ENCODE measurements around the gene IL6. TPM values are rescaled to one million over a fixed set of nuclear protein-coding genes. Genes with fewer than 3 reads are reported as not detected.
A peak's percentile ranks its signal among the peaks of the same experiment; 100 is the strongest.

The IL6 gene
- total and polyA plus RNA-seq, 9 of the 15 experiments (the other 6 are each of a cell fraction or from before 2014, with no cell fraction given): 0.76 to 2.9 (median 1.5) TPM

GRCh38 chr7:22681312-22681711 lies 45.7 kb upstream of the IL6 start:
- Histone ChIP-seq H3K4me3 (no peak overlapping the region), H3K4me1 (replicated peaks in 1 of 2; ENCODE audit: control insufficient read depth in 2 of 2, insufficient read depth in 2 of 2, low read length in 2 of 2) (peaks cover 12 to 71% of the 10 kb centered on the region in 2 experiments), H3K27ac (ENCODE audit: extremely low read depth, low read depth, low read length) (peak overlapping the region; percentile 85), H3K36me3 (ENCODE audit: control insufficient read depth, insufficient read depth, low read length) (peaks cover 9% of the 10 kb centered on the region; the same call in 2 of the 3 replicates), H3K9me3 (replicated peaks; ENCODE audit: control insufficient read depth, insufficient read depth, low read depth, low read length) (no peaks in the 10 kb centered on the region), H2AFZ (ENCODE audit: low read depth, low read length) (peak overlapping the region; percentile 40; the same call in 1 of the 2 replicates), H3K9me1 (ENCODE audit: control insufficient read depth, insufficient read depth, low read length) (no peaks in the 10 kb centered on the region), H3K4me2 (ENCODE audit: insufficient read depth, low read length) (peak overlapping the region; percentile 44), H4K20me1 (replicated peaks; ENCODE audit: control insufficient read depth, insufficient read depth, low read length) (no peaks in the 10 kb centered on the region), H3K9ac (ENCODE audit: insufficient read depth in 1 of 2, low read depth in 2 of 2, low read length in 2 of 2) (peak overlapping the region in 1 of 2 experiments; percentile 56; a peak in 2 of 4 replicates), H3K27me3 (ENCODE audit: control insufficient read depth in 2 of 2, insufficient read depth in 2 of 2, low read length in 2 of 2) (no peaks in the 10 kb centered on the region), H3K79me2 (ENCODE audit: control insufficient read depth, insufficient read depth, low read length) (peaks cover 28% of the 10 kb centered on the region; the same call in 2 of the 3 replicates)
- intact Hi-C loops (cut with micrococcal nuclease): loop anchor here (2.0 to 5.0 kb wide), 3 partner anchors 13 to 119 kb away; partner anchors contain the start of gene IL6
- ChIA-PET CTCF (ENCODE audit: low intra/inter-chr PET ratio) (no interaction called here), POLR2A (interaction anchor here (1.0 to 2.2 kb wide), 3 partner anchors 10 to 24 kb away, joined by 3 to 22 read pairs (median 7); no protein-coding TSS in a partner anchor)
- ATAC-seq (peak; percentile 15), DNase-seq (ENCODE audit: extremely low read depth in 1 of 4, low spot score in 3 of 4) (no peak), FAIRE-seq (no peak)
- no TSS peak for BruUV-seq (replicated peaks)
- WGBS (ENCODE audit: insufficient coverage, low coverage, missing lambda C conversion rate): 0% methylated on average over 2 of the region's 2 CpGs
- in situ Hi-C loops (cut with MboI): no loop called here
- TF ChIP-seq TEAD4 (IDR thresholded peaks at IDR 0.05; ENCODE audit: low read length): 0 out of 2 replicates have a peak, but pooled peaks have one; percentile 7
- TF ChIP-seq TEAD4 (CRISPR knock-in tag; IDR thresholded peaks at IDR 0.05; ENCODE audit: borderline replicate concordance): no peak
- TF ChIP-seq CBFA2T3 (IDR thresholded peaks at IDR 0.05): peak; percentile 54
- TF ChIP-seq MAFF (IDR thresholded peaks at IDR 0.05; ENCODE audit: low read length): no peak
- peak; percentile 12 for TF ChIP-seq PRDM10 (IDR thresholded peaks at IDR 0.05; ENCODE audit: partially characterized antibody)
- no peak for TF ChIP-seq MXD1 (CRISPR knock-in tag; IDR thresholded peaks at IDR 0.05; ENCODE audit: borderline replicate concordance, poor library complexity, severe bottlenecking)
- no peak for TF ChIP-seq LCOR (CRISPR knock-in tag; IDR thresholded peaks at IDR 0.05)
- 0 out of 4 replicates have a peak, but pooled peaks of 1 of the 2 experiments have one; percentile 6 for TF ChIP-seq MNT (conservative IDR thresholded peaks at IDR 0.05)
- TF ChIP-seq PKNOX1 (IDR thresholded peaks at IDR 0.05): no peak
- TF ChIP-seq SFPQ (IDR thresholded peaks at IDR 0.05; ENCODE audit: low read depth, low read length): no peak
- TF ChIP-seq TCF3 (CRISPR knock-in tag; IDR thresholded peaks at IDR 0.05): 0 out of 2 replicates have a peak, but pooled peaks have one; percentile 20
- TF ChIP-seq KLF1 (tag; IDR thresholded peaks at IDR 0.05): no peak
- no peak for TF ChIP-seq HCFC1 (IDR thresholded peaks at IDR 0.05; ENCODE audit: low read depth, low read length)
